Esophagus squamous epithelium (tissue), 5 donors: Measurements from ENCODE around the gene AGAP2. TPM values are rescaled to one million over a fixed set of nuclear protein-coding genes. Genes with fewer than 3 reads are reported as not detected.

Source experiments
- DNase-seq: peaks from one replicate; lab custom pipeline; 2025; lab: John Stamatoyannopoulos, UW
- H3K27ac ChIP-seq, 4 donors: fragments of 200-600 bp; sonication (generic); one replicate each; pipeline ENCODE4 v1.5.1; 2016 to 2019; ENCODE audit warnings: mild to moderate bottlenecking in 1 of 4
- H3K27me3 ChIP-seq, 4 donors: fragments of 200-600 bp; sonication (generic); 1 replicate in 3 of 4; 2 replicates in 1 of 4; pipeline versions ENCODE4 v1.5.1 to v1.6.0; 2017 to 2021; ENCODE audit warnings: antibody characterized with exemption in 1 of 4
- H3K36me3 ChIP-seq, 3 donors: fragments of 200-600 bp; sonication (generic); one replicate each; pipeline ENCODE4 v1.5.1; 2016 to 2019
- H3K4me1 ChIP-seq, 3 donors: fragments of 200-600 bp; sonication (generic); one replicate each; pipeline ENCODE4 v1.5.1; 2017 to 2019
- H3K4me3 ChIP-seq, 4 donors: fragments of 200-600 bp; sonication (generic); 1 replicate in 3 of 4; 2 replicates in 1 of 4; pipeline ENCODE4 v1.5.1; 2016 to 2019; ENCODE audit warnings: mild to moderate bottlenecking in 2 of 4, moderate library complexity in 1 of 4
- H3K9me3 ChIP-seq, 3 donors: fragments of 200-600 bp; sonication (generic); one replicate each; pipeline ENCODE4 v1.5.1; 2016 to 2019
- CTCF ChIP-seq, 6 experiments: fragments of 450-650 bp in 4 of 6; fragments of 200-600 bp in 2 of 6; sonication (generic) in 2 of 6; IDR thresholded peaks; one replicate each; pipeline ENCODE4 v1.5.1; 2016 to 2019; ENCODE audit warnings: antibody characterized with exemption in 6 of 6, mild to moderate bottlenecking in 4 of 6, moderate library complexity in 4 of 6
- POLR2A ChIP-seq, 4 donors: fragments of 450-650 bp; IDR thresholded peaks; one replicate each; pipeline ENCODE4 v1.6.1; 2017; ENCODE audit warnings: antibody characterized with exemption in 4 of 4, mild to moderate bottlenecking in 4 of 4, moderate library complexity in 3 of 4
- WGBS, 2 donors: methylation state at CpG; one replicate each; pipeline ENCODE4 v1.1.5; 2018; 5-methylcytosine and 5-hydroxymethylcytosine counted together
- intact Hi-C: fragments of 100-400 bp; cut with DNase I; formaldehyde crosslinking; loops from one replicate; pipeline ENCODE4 v1.15.0; 2022
- total RNA-seq, 4 donors: library from RNA; depleted of rRNA; stranded (reverse); fragments of >200 nt; gene quantifications; one replicate each; pipeline ENCODE4 v1.1.0, GENCODE V29; 2016
- donor health status: DM: yes; HTN: yes; CAD: no.

AGAP2 gene
- total RNA-seq, 4 donors from 2014 or later: 0.88 to 2.3 (median 1.3) TPM

GRCh38 chr12:57765698-57766463, 27.3 kb upstream of the AGAP2 start:
- H3K9me3 ChIP-seq: no peaks in the 10 kb centered on the region
- 2 to 4% methylated on average over 8 to 12 of the region's 40 CpGs for WGBS, 2 donors
- peaks cover 0 to 33% (median 5%) of the 10 kb centered on the region in 3 donors for H3K36me3 ChIP-seq
- TF ChIP-seq POLR2A (IDR thresholded peaks at IDR 0.05) (no peak), CTCF (IDR thresholded peaks at IDR 0.05) (no peak)
- peak overlapping the region; percentile 23 to 70 (median 52) for H3K4me3 ChIP-seq
- no peak for DNase-seq
- intact Hi-C loops: no loop called here
- H3K4me1 ChIP-seq: peaks cover 25 to 36% (median 27%) of the 10 kb centered on the region in 3 donors
- H3K27ac ChIP-seq: no peak overlapping the region
- H3K27me3 ChIP-seq: peaks cover 0 to 55% (median 10%) of the 10 kb centered on the region in 4 donors

- DNase-seq: no peak
These were observed 26.6 kb upstream of the AGAP2 start for GRCh38 chr12:57765003-57765697.

GRCh38 chr12:57764662-57765002, 26.1 kb upstream of the AGAP2 start:
- intact Hi-C loops: no loop called here
- DNase-seq: no peak
- peak overlapping the region; percentile 23 to 70 (median 52) for H3K4me3 ChIP-seq
- H3K27ac ChIP-seq: no peak overlapping the region
- no peak for TF ChIP-seq CTCF (IDR thresholded peaks at IDR 0.05)
- TF ChIP-seq POLR2A (IDR thresholded peaks at IDR 0.05): no peak
- no peaks in the 10 kb centered on the region for H3K9me3 ChIP-seq
- peaks cover 0 to 21% (median 5%) of the 10 kb centered on the region in 3 donors for H3K36me3 ChIP-seq
- H3K27me3 ChIP-seq: peaks cover 0 to 55% (median 10%) of the 10 kb centered on the region in 4 donors
- peaks cover 25 to 31% (median 26%) of the 10 kb centered on the region in 3 donors for H3K4me1 ChIP-seq
- 0 to 19% methylated on average over 2 to 15 of the region's 17 CpGs for WGBS, 2 donors

More at GRCh38 chr12:57765003-57765697, 26.6 kb upstream of the AGAP2 start:
- peaks cover 0 to 26% (median 5%) of the 10 kb centered on the region in 3 donors for H3K36me3 ChIP-seq
- H3K4me1 ChIP-seq: peaks cover 25 to 31% (median 26%) of the 10 kb centered on the region in 3 donors
- TF ChIP-seq CTCF (IDR thresholded peaks at IDR 0.05): peak in 3 of 6 experiments; percentile 10 to 29 (median 24)
- no peak for TF ChIP-seq POLR2A (IDR thresholded peaks at IDR 0.05)
- peaks cover 0 to 55% (median 10%) of the 10 kb centered on the region in 4 donors for H3K27me3 ChIP-seq
- no peaks in the 10 kb centered on the region for H3K9me3 ChIP-seq
- WGBS, 2 donors: 0 to 7% methylated on average over 3 to 6 of the region's 60 CpGs
- intact Hi-C loops: no loop called here
- H3K27ac ChIP-seq: no peak overlapping the region
- H3K4me3 ChIP-seq: peak overlapping the region; percentile 23 to 70 (median 52)

GRCh38 chr12:57763881-57764661, 25.5 kb upstream of the AGAP2 start:
- H3K27ac ChIP-seq: no peak overlapping the region
- intact Hi-C loops: no loop called here
- H3K4me3 ChIP-seq: peak overlapping the region in 2 of 4 donors; percentile 52 to 70
- no peak for DNase-seq
- H3K9me3 ChIP-seq: no peaks in the 10 kb centered on the region
- peaks cover 0 to 18% (median 0%) of the 10 kb centered on the region in 3 donors for H3K36me3 ChIP-seq
- peaks cover 25 to 31% (median 26%) of the 10 kb centered on the region in 3 donors for H3K4me1 ChIP-seq
- 64 to 91% methylated on average over 1 to 2 of the region's 6 CpGs for WGBS, 2 donors
- peaks cover 0 to 55% (median 10%) of the 10 kb centered on the region in 4 donors for H3K27me3 ChIP-seq
- TF ChIP-seq POLR2A (IDR thresholded peaks at IDR 0.05): no peak
- TF ChIP-seq CTCF (IDR thresholded peaks at IDR 0.05): no peak
